Body of pancreas (tissue), 4 donors: ENCODE data around the gene SNAPC4. TPM values are rescaled to one million over a fixed set of nuclear protein-coding genes. Genes with fewer than 3 reads are reported as not detected.
"Not testable (repeated sequence)": the region's sequence is repeated elsewhere in the genome, so short reads cannot be mapped to it uniquely, and the experiment has no call there.

Experiments
- ATAC-seq: fragments of 150-250 bp; one replicate; pipeline ENCODE4 v1.9.1; 2016
- DNase-seq, 4 donors: peaks; one replicate each; pipeline ENCODE4 v3.0.0-alpha.2; 2019
- H3K27ac ChIP-seq, 4 donors: fragments of 200-600 bp; sonication (generic); 1 replicate in 3 of 4; 2 replicates in 1 of 4; pipeline versions ENCODE4 v1.5.1 to v1.6.1; 2016 to 2019; ENCODE audit warnings: mild to moderate bottlenecking in 1 of 4, mixed read lengths in 1 of 4, moderate library complexity in 1 of 4
- H3K27me3 ChIP-seq, 2 donors: fragments of 200-600 bp; sonication (generic); one replicate each; pipeline ENCODE4 v1.6.0; 2016; ENCODE audit warnings: mild to moderate bottlenecking in 1 of 2
- H3K36me3 ChIP-seq, 2 donors: fragments of 200-600 bp; sonication (generic); replicated peaks in 1 of 2; 2 replicates each; pipeline ENCODE4 v1.5.1; 2016; ENCODE audit warnings: low read depth in 2 of 2; ENCODE audit not compliant: insufficient read depth in 1 of 2
- H3K4me1 ChIP-seq: fragments of 200-600 bp; sonication (generic); one replicate; pipeline ENCODE4 v1.6.0; 2016
- H3K4me3 ChIP-seq, 2 donors: fragments of 200-600 bp; sonication (generic); 1 replicate in 1 of 2; 2 replicates in 1 of 2; pipeline ENCODE4 v1.5.1; 2016 to 2019
- H3K9me3 ChIP-seq, 3 donors: fragments of 200-600 bp; sonication (generic); 1 replicate in 2 of 3; 2 replicates in 1 of 3; pipeline ENCODE4 v1.5.1; 2016
- CTCF ChIP-seq, 7 experiments: fragments of 450-650 bp in 4 of 7; fragments of 200-600 bp in 3 of 7; sonication (generic) in 3 of 7; IDR thresholded peaks; one replicate each; pipeline ENCODE4 v1.5.1; 2016 to 2019; ENCODE audit warnings: antibody characterized with exemption in 7 of 7
- POLR2A ChIP-seq, 3 donors: fragments of 450-650 bp; IDR thresholded peaks; one replicate each; pipeline ENCODE4 v1.6.1; 2016; ENCODE audit warnings: antibody characterized with exemption in 3 of 3, mild to moderate bottlenecking in 2 of 3
- WGBS, 2 donors: methylation state at CpG; one replicate each; pipeline ENCODE4 v1.1.5; 2017; 5-methylcytosine and 5-hydroxymethylcytosine counted together
- intact Hi-C: fragments of 100-400 bp; cut with DNase I; formaldehyde crosslinking; loops from one replicate; pipeline ENCODE4 v1.15.1; 2023
- total RNA-seq, 2 donors: library from RNA; depleted of rRNA; stranded (reverse); fragments of >200 nt; gene quantifications; one replicate each; pipeline ENCODE4 v1.1.0, GENCODE V29; 2016

Gene SNAPC4
- total RNA-seq, 2 donors from 2014 or later: 8.8 to 19.1 TPM

- Histone ChIP-seq H3K36me3 (no peaks in the 10 kb centered on the region), H3K27me3 (no peaks in the 10 kb centered on the region), H3K9me3 (no peaks in the 10 kb centered on the region), H3K27ac (no peak overlapping the region), H3K4me1 (peaks cover 5% of the 10 kb centered on the region), H3K4me3 (no peak overlapping the region)
- no peak for ATAC-seq
- TF ChIP-seq POLR2A (IDR thresholded peaks at IDR 0.05): no peak
- 85 to 91% methylated on average over 7 to 10 of the region's 11 CpGs for WGBS, 2 donors
- intact Hi-C loops: no loop called here
- no peak for DNase-seq
These were observed 46.9 kb downstream of the SNAPC4 start for GRCh38 chr9:136353088-136353487.

DNA sequence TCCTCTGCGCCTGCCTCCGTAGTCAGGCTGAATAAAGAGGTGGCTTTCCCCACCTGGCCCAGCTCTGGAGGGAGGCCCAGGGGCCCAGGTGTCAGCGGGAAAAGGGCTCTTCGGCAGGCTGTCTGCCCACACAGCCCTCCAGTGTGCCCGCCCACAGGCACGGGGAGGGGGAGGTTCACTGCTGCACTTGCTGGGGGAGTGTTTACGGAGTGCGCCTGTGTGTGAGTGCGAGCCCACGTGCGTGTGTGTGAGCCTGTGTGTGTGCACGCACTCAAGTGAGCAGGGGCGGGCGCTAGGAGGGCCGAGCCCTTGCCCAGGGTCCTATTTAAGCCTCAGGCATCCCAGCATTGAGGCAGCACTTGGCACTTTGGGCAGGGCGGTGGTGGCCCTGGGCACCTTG lies 47.3 kb downstream of the SNAPC4 start:
- Histone ChIP-seq H3K36me3 (no peaks in the 10 kb centered on the region), H3K27me3 (no peaks in the 10 kb centered on the region), H3K4me1 (peaks cover 5% of the 10 kb centered on the region), H3K4me3 (no peak overlapping the region), H3K27ac (no peak overlapping the region), H3K9me3 (no peaks in the 10 kb centered on the region)
- 86 to 87% methylated on average over 13 of the region's 16 CpGs for WGBS, 2 donors
- DNase-seq (no peak), ATAC-seq (no peak)
- intact Hi-C loops: no loop called here
- TF ChIP-seq CTCF (IDR thresholded peaks at IDR 0.05) (no peak), POLR2A (IDR thresholded peaks at IDR 0.05) (no peak)

GRCh38 chr9:136351868-136352267 lies 48.1 kb downstream of the SNAPC4 start:
- H3K27ac ChIP-seq, H3K36me3 ChIP-seq, H3K4me1 ChIP-seq, H3K27me3 ChIP-seq, H3K4me3 ChIP-seq, DNase-seq, ATAC-seq, intact Hi-C loops, H3K9me3 ChIP-seq: not testable (repeated sequence)
- WGBS, 2 donors: 88 to 95% methylated on average over 4 of the region's 24 CpGs

- Histone ChIP-seq H3K4me3 (no peak overlapping the region), H3K9me3 (no peaks in the 10 kb centered on the region)
- WGBS, 2 donors: 81% methylated on average over 11 of the region's 11 CpGs; no CpG with 5 or more reads in 1 of the 2 donors
These were observed 48.6 kb downstream of the SNAPC4 start for GRCh38 chr9:136351252-136351800.

More at GRCh38 chr9:136351252-136351800, 48.6 kb downstream of the SNAPC4 start:
- no peaks in the 10 kb centered on the region for H3K27me3 ChIP-seq
- no peak for ATAC-seq
- no peaks in the 10 kb centered on the region for H3K36me3 ChIP-seq
- DNase-seq: no peak
- TF ChIP-seq CTCF (IDR thresholded peaks at IDR 0.05) (no peak), POLR2A (IDR thresholded peaks at IDR 0.05) (no peak)
- no peak overlapping the region for H3K27ac ChIP-seq
- peaks cover 5% of the 10 kb centered on the region for H3K4me1 ChIP-seq
- intact Hi-C loops: no loop called here

Other genes starting within 250 kb of the SNAPC4 start
- gene LHX3, start 195.0 kb downstream of the SNAPC4 start, total RNA-seq: not detected
- gene QSOX2, start 154.4 kb downstream of the SNAPC4 start, total RNA-seq: 10 to 100 TPM in 1 of 2 donors, 1 to 10 TPM in 1; 8.8 to 22.7 TPM
- gene CCDC187, start 96.1 kb downstream of the SNAPC4 start, total RNA-seq: 1 to 10 TPM; 1.3 to 2.3 TPM
- 10 to 100 TPM; 15.8 to 23.1 TPM for gene GPSM1, start 72.6 kb downstream of the SNAPC4 start, total RNA-seq
- gene DNLZ, start 36.4 kb downstream of the SNAPC4 start, total RNA-seq: 10 to 100 TPM; 24.1 to 31.3 TPM
- gene CARD9, start 26.5 kb downstream of the SNAPC4 start, total RNA-seq: 1 to 10 TPM in 1 of 2 donors, under 1 TPM in 1; 0.78 to 1.3 TPM
- gene ENTR1, start 10.4 kb upstream of the SNAPC4 start, total RNA-seq: 10 to 100 TPM; 20.2 to 71.5 TPM
- 10 to 100 TPM; 23.6 to 25.1 TPM for gene PMPCA, start 10.5 kb upstream of the SNAPC4 start, total RNA-seq
- 10 to 100 TPM in 1 of 2 donors, 1 to 10 TPM in 1; 8.8 to 25.4 TPM for gene INPP5E, start 39.7 kb upstream of the SNAPC4 start, total RNA-seq
- gene SEC16A, start 82.9 kb upstream of the SNAPC4 start, total RNA-seq: 10 to 100 TPM; 35.3 to 75.8 TPM
- gene NOTCH1, start 145.9 kb upstream of the SNAPC4 start, total RNA-seq: 10 to 100 TPM; 29.6 to 65.3 TPM